ENCODE measurements around the gene IRS1. TPM values are rescaled to one million over a fixed set of nuclear protein-coding genes. Genes with fewer than 3 reads are reported as not detected.

The IRS1 gene
- total RNA-seq, 1 donor from 2014 or later = 33.8 TPM

GRCh38 chr2:226738821-226739544 lies 60.6 kb downstream of the IRS1 start:
- intact Hi-C loops (cut with DNase I) = no loop called here
- ATAC-seq (no peak), DNase-seq (ENCODE audit: low spot score) (no peak)

GRCh38 chr2:226738191-226738820 lies 61.3 kb downstream of the IRS1 start:
- intact Hi-C loops (cut with DNase I) = no loop called here
- ATAC-seq = no peak
- DNase-seq (ENCODE audit: low spot score) = no peak

- intact Hi-C loops (cut with DNase I) = no loop called here
- DNase-seq (ENCODE audit: low spot score) (no peak), ATAC-seq (no peak)
Measured at GRCh38 chr2:226736382-226736781, 63.2 kb downstream of the IRS1 start.

GRCh38 chr2:226733927-226734564 lies 65.6 kb downstream of the IRS1 start:
- DNase-seq (ENCODE audit: low spot score) (no peak), ATAC-seq (peak; percentile 21)
- intact Hi-C loops (cut with DNase I) = no loop called here

GRCh38 chr2:226733189-226733858 lies 66.3 kb downstream of the IRS1 start:
- intact Hi-C loops (cut with DNase I) = no loop called here
- no peak for DNase-seq (ENCODE audit: low spot score)
- peak; percentile 86 for ATAC-seq

- intact Hi-C loops (cut with DNase I) = no loop called here
- no peak for DNase-seq (ENCODE audit: low spot score)
- no peak for ATAC-seq
Measured at GRCh38 chr2:226732478-226733188, 67.0 kb downstream of the IRS1 start.

GRCh38 chr2:226730481-226730880 lies 69.1 kb downstream of the IRS1 start:
- no peak for ATAC-seq
- no peak for DNase-seq (ENCODE audit: low spot score)

GRCh38 chr2:226728996-226729395 lies 70.6 kb downstream of the IRS1 start:
- DNase-seq (ENCODE audit: low spot score) (no peak), ATAC-seq (no peak)
- intact Hi-C loops (cut with DNase I) = no loop called here

More at GRCh38 chr2:226730481-226730880, 69.1 kb downstream of the IRS1 start:
- intact Hi-C loops (cut with DNase I) = no loop called here

GRCh38 chr2:226727251-226727650 lies 72.4 kb downstream of the IRS1 start:
- ATAC-seq = no peak
- intact Hi-C loops (cut with DNase I) = no loop called here
- no peak for DNase-seq (ENCODE audit: low spot score)

- intact Hi-C loops (cut with DNase I) = no loop called here
- DNase-seq (ENCODE audit: low spot score) = no peak
- ATAC-seq = no peak
Measured at GRCh38 chr2:226726546-226726945, 73.1 kb downstream of the IRS1 start.

GRCh38 chr2:226725126-226725860 lies 74.3 kb downstream of the IRS1 start:
- ATAC-seq = no peak
- no peak for DNase-seq (ENCODE audit: low spot score)
- intact Hi-C loops (cut with DNase I) = no loop called here

- intact Hi-C loops (cut with DNase I) = no loop called here
- no peak for ATAC-seq
- peak; percentile 72 for DNase-seq (ENCODE audit: low spot score)
Measured at GRCh38 chr2:226721541-226721940, 78.1 kb downstream of the IRS1 start.

- no peak for ATAC-seq
- intact Hi-C loops (cut with DNase I) = no loop called here
- no peak for DNase-seq (ENCODE audit: low spot score)
Measured at GRCh38 chr2:226720948-226721347, 78.7 kb downstream of the IRS1 start.

- ATAC-seq (no peak), DNase-seq (ENCODE audit: low spot score) (no peak)
Measured at GRCh38 chr2:226717719-226718118, 81.9 kb downstream of the IRS1 start.

GRCh38 chr2:226716126-226716525 lies 83.5 kb downstream of the IRS1 start:
- ATAC-seq (no peak), DNase-seq (ENCODE audit: low spot score) (no peak)
- intact Hi-C loops (cut with DNase I) = no loop called here

More at GRCh38 chr2:226717719-226718118, 81.9 kb downstream of the IRS1 start:
- intact Hi-C loops (cut with DNase I) = no loop called here

- ATAC-seq (no peak), DNase-seq (ENCODE audit: low spot score) (no peak)
- intact Hi-C loops (cut with DNase I) = no loop called here
Measured at GRCh38 chr2:226715347-226715990, 84.2 kb downstream of the IRS1 start.

- ATAC-seq = no peak
- intact Hi-C loops (cut with DNase I) = no loop called here
- DNase-seq (ENCODE audit: low spot score) = no peak
Measured at GRCh38 chr2:226712941-226713340, 86.7 kb downstream of the IRS1 start.

All from sciatic nerve (tissue), 2 donors.